HepG2 (cell line): ENCODE results near the gene ID3. TPM values are rescaled to one million over a fixed set of nuclear protein-coding genes. Genes with fewer than 3 reads are reported as not detected.
A peak's percentile ranks its signal among the peaks of the same experiment; 100 is the strongest.

Experiments used
- AGO2 ChIP-seq: fragments of 200-400 bp; formaldehyde crosslinking; optimal IDR thresholded peaks from 2 replicates; pipeline ENCODE3; 2017; ENCODE audit warnings: mild to moderate bottlenecking, low read depth, low read length, moderate library complexity
- ARNTL ChIP-seq: sonication (generic); formaldehyde crosslinking; IDR thresholded peaks from 2 replicates; pipeline ENCODE4 v1.4.0; 2020; ENCODE audit warnings: mild to moderate bottlenecking, missing genetic modification reagents
- CEBPG ChIP-seq: IDR thresholded peaks from 2 replicates; pipeline ENCODE4 v1.6.1; 2016
- FOXM1 ChIP-seq: sonication (generic); formaldehyde crosslinking; IDR thresholded peaks from 2 replicates; pipeline ENCODE4 v1.5.0; 2020; ENCODE audit warnings: missing genetic modification reagents
- HMG20A ChIP-seq: IDR thresholded peaks from 2 replicates; pipeline ENCODE4 v1.6.1; 2016; ENCODE audit warnings: borderline replicate concordance
- HNRNPLL ChIP-seq: fragments of 200-400 bp; formaldehyde crosslinking; IDR thresholded peaks from 2 replicates; pipeline ENCODE4 v1.6.1; 2017; ENCODE audit warnings: mild to moderate bottlenecking, low read depth, low read length; ENCODE audit not compliant: poor library complexity, severe bottlenecking
- KDM1A ChIP-seq: IDR thresholded peaks from 2 replicates; pipeline ENCODE4 v1.6.1; 2016; ENCODE audit warnings: missing compliant biosample characterization
- KLF11 ChIP-seq: IDR thresholded peaks from 2 replicates; pipeline ENCODE4 v1.6.1; 2016; ENCODE audit warnings: missing compliant biosample characterization
- LCORL ChIP-seq, 2 experiments: fragments of 450-650 bp in 1 of 2; sonication (generic) in 1 of 2; formaldehyde crosslinking in 1 of 2; IDR thresholded peaks; 2 replicates each; pipeline versions ENCODE4 v1.5.0 to v1.6.1; 2017 to 2020; ENCODE audit warnings: antibody characterized with exemption in 1 of 2, missing genetic modification reagents in 1 of 2
- MXD4 ChIP-seq: IDR thresholded peaks from 2 replicates; pipeline ENCODE4 v1.6.1; 2016; ENCODE audit warnings: mild to moderate bottlenecking, missing biosample characterization, missing genetic modification reagents
- NKX3-1 ChIP-seq: sonication (generic); formaldehyde crosslinking; IDR thresholded peaks from 2 replicates; pipeline ENCODE4 v1.5.0; 2020; ENCODE audit warnings: missing genetic modification reagents
- NPAS2 ChIP-seq: sonication (generic); formaldehyde crosslinking; IDR thresholded peaks from 2 replicates; pipeline ENCODE4 v1.8.0; 2022; ENCODE audit warnings: mild to moderate bottlenecking, missing genetic modification reagents, borderline replicate concordance
- SOX6 ChIP-seq, 2 experiments: fragments of 450-650 bp in 1 of 2; sonication (generic) in 1 of 2; formaldehyde crosslinking in 1 of 2; IDR thresholded peaks; 2 replicates each; pipeline versions ENCODE4 v1.4.0 to v1.6.1; 2017 to 2020; ENCODE audit warnings: antibody characterized with exemption in 1 of 2, mild to moderate bottlenecking in 1 of 2, missing genetic modification reagents in 1 of 2
- ZC3H4 ChIP-seq: sonication (generic); formaldehyde crosslinking; IDR thresholded peaks from 2 replicates; pipeline ENCODE4 v1.4.0; 2020; ENCODE audit warnings: missing genetic modification reagents, borderline replicate concordance
- ZNF253 ChIP-seq: sonication (generic); formaldehyde crosslinking; IDR thresholded peaks from 2 replicates; pipeline ENCODE4 v1.8.0; 2022; ENCODE audit warnings: mild to moderate bottlenecking, missing genetic modification reagents, borderline replicate concordance
- ZNF34 ChIP-seq: sonication (generic); formaldehyde crosslinking; IDR thresholded peaks from 2 replicates; pipeline ENCODE4 v1.4.0; 2020; ENCODE audit warnings: mild to moderate bottlenecking, missing genetic modification reagents, borderline replicate concordance
- ZNF460 ChIP-seq: sonication (generic); formaldehyde crosslinking; IDR thresholded peaks from 2 replicates; pipeline ENCODE4 v1.5.1; 2020; ENCODE audit warnings: missing genetic modification reagents, mild to moderate bottlenecking, borderline replicate concordance
- ZNF569 ChIP-seq: sonication (generic); formaldehyde crosslinking; IDR thresholded peaks from 2 replicates; pipeline ENCODE4 v1.5.0; 2020; ENCODE audit warnings: mild to moderate bottlenecking, missing genetic modification reagents, moderate library complexity, borderline replicate concordance
- polyA plus RNA-seq, 8 experiments: library from polyadenylated mRNA; depleted of rRNA in 3 of 8; stranded (reverse) in 7 of 8; unstranded in 1 of 8; fragments of >200 nt; fragmentation: Illumina TruSeq in 4 of 8; extraction: Trizol in 4 of 8; gene quantifications; 2 replicates each; pipeline versions ENCODE4 v1.2.1 to v1.2.3, GENCODE V29; 2011 to 2016; ENCODE audit warnings: low read depth in 4 of 8, missing spikeins in 1 of 8, mixed read lengths in 1 of 8; ENCODE audit not compliant: insufficient read depth in 1 of 8
- total RNA-seq, 5 experiments: library from RNA; depleted of rRNA; stranded (reverse); fragments of >200 nt; fragmentation: Illumina TruSeq; extraction: Trizol; gene quantifications; 2 replicates each; pipeline ENCODE4 v1.2.3, GENCODE V29; 2016; ENCODE audit warnings: low read depth in 1 of 5
- TF ChIP-seq, protein P1 (sequence below): sonication (generic); formaldehyde crosslinking; IDR thresholded peaks from 2 replicates; pipeline ENCODE4 v1.5.0; 2020; ENCODE audit warnings: mild to moderate bottlenecking, missing genetic modification reagents
- TF ChIP-seq, protein P2 (sequence below): IDR thresholded peaks from 2 replicates; pipeline ENCODE4 v1.6.1; 2016; ENCODE audit warnings: missing genetic modification reagents, missing compliant biosample characterization
- TF ChIP-seq, protein P3 (sequence below): sonication (generic); formaldehyde crosslinking; IDR thresholded peaks from 2 replicates; pipeline ENCODE4 v1.4.0; 2020; ENCODE audit warnings: mild to moderate bottlenecking, missing genetic modification reagents
- TF ChIP-seq, protein P4 (sequence below): sonication (generic); formaldehyde crosslinking; IDR thresholded peaks from 2 replicates; pipeline ENCODE4 v1.5.1; 2020; ENCODE audit warnings: mild to moderate bottlenecking, missing genetic modification reagents, moderate library complexity
- TF ChIP-seq, protein P5 (sequence below): IDR thresholded peaks from 2 replicates; pipeline ENCODE4 v1.6.1; 2016

The ID3 gene
- total and polyA plus RNA-seq, 2 of the 13 experiments (the other 11 are each of a cell fraction or from before 2014, with no cell fraction given): 64.8 to 115 TPM

DNA sequence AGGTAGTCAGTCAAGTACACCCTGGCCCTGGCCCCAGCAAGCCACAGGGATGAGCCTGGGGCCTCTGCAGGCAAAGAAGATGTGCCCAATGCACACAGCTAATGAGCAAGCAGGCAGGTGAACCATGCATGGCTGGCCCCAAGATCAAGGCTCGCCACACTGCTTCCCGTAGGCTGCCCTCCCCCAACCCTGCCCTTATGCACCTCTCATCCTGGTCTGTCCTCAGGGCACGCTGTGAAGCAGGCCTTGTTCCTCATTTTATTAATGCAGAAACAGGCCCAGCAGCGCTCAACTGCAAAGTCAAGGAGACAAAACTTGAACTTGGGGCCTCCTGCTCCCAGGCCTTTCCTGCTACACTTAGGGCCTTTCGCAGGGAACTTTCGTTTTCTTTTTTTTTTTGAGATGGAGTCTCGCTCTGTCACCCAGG is 35.6 kb upstream of the ID3 start (continued):
- TF ChIP-seq, protein P1, sequence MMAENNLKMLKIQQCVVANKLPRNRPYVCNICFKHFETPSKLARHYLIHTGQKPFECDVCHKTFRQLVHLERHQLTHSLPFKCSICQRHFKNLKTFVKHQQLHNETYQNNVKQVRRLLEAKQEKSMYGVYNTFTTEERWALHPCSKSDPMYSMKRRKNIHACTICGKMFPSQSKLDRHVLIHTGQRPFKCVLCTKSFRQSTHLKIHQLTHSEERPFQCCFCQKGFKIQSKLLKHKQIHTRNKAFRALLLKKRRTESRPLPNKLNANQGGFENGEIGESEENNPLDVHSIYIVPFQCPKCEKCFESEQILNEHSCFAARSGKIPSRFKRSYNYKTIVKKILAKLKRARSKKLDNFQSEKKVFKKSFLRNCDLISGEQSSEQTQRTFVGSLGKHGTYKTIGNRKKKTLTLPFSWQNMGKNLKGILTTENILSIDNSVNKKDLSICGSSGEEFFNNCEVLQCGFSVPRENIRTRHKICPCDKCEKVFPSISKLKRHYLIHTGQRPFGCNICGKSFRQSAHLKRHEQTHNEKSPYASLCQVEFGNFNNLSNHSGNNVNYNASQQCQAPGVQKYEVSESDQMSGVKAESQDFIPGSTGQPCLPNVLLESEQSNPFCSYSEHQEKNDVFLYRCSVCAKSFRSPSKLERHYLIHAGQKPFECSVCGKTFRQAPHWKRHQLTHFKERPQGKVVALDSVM: no peak
- TF ChIP-seq ZNF569 (CRISPR knock-in tag) (no peak), HMG20A (CRISPR knock-in tag) (no peak), AGO2 (no peak), NKX3-1 (CRISPR knock-in tag) (no peak), NPAS2 (CRISPR knock-in tag) (no peak), ARNTL (CRISPR knock-in tag) (no peak), ZNF34 (no peak), HNRNPLL (no peak), ZNF460 (CRISPR knock-in tag) (no peak), FOXM1 (CRISPR knock-in tag) (no peak), KDM1A (CRISPR knock-in tag) (no peak), ZC3H4 (CRISPR knock-in tag) (no peak), CEBPG (no peak), KLF11 (CRISPR knock-in tag) (no peak), SOX6 (IDR thresholded peaks at IDR 0.05) (no peak), SOX6 (CRISPR knock-in tag; IDR thresholded peaks at IDR 0.05) (no peak), ZNF253 (CRISPR knock-in tag) (no peak), LCORL (IDR thresholded peaks at IDR 0.05) (no peak), LCORL (CRISPR knock-in tag; IDR thresholded peaks at IDR 0.05) (no peak), MXD4 (CRISPR knock-in tag) (no peak)
- TF ChIP-seq, protein P2, sequence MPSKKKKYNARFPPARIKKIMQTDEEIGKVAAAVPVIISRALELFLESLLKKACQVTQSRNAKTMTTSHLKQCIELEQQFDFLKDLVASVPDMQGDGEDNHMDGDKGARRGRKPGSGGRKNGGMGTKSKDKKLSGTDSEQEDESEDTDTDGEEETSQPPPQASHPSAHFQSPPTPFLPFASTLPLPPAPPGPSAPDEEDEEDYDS: peak; percentile 20; the same call in 1 of the 2 replicates
- TF ChIP-seq, protein P3, sequence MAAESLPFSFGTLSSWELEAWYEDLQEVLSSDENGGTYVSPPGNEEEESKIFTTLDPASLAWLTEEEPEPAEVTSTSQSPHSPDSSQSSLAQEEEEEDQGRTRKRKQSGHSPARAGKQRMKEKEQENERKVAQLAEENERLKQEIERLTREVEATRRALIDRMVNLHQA (CRISPR knock-in tag): no peak
- TF ChIP-seq, protein P4, sequence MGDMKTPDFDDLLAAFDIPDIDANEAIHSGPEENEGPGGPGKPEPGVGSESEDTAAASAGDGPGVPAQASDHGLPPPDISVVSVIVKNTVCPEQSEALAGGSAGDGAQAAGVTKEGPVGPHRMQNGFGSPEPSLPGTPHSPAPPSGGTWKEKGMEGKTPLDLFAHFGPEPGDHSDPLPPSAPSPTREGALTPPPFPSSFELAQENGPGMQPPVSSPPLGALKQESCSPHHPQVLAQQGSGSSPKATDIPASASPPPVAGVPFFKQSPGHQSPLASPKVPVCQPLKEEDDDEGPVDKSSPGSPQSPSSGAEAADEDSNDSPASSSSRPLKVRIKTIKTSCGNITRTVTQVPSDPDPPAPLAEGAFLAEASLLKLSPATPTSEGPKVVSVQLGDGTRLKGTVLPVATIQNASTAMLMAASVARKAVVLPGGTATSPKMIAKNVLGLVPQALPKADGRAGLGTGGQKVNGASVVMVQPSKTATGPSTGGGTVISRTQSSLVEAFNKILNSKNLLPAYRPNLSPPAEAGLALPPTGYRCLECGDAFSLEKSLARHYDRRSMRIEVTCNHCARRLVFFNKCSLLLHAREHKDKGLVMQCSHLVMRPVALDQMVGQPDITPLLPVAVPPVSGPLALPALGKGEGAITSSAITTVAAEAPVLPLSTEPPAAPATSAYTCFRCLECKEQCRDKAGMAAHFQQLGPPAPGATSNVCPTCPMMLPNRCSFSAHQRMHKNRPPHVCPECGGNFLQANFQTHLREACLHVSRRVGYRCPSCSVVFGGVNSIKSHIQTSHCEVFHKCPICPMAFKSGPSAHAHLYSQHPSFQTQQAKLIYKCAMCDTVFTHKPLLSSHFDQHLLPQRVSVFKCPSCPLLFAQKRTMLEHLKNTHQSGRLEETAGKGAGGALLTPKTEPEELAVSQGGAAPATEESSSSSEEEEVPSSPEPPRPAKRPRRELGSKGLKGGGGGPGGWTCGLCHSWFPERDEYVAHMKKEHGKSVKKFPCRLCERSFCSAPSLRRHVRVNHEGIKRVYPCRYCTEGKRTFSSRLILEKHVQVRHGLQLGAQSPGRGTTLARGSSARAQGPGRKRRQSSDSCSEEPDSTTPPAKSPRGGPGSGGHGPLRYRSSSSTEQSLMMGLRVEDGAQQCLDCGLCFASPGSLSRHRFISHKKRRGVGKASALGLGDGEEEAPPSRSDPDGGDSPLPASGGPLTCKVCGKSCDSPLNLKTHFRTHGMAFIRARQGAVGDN (CRISPR knock-in tag): peak; percentile 84
- TF ChIP-seq, protein P5, sequence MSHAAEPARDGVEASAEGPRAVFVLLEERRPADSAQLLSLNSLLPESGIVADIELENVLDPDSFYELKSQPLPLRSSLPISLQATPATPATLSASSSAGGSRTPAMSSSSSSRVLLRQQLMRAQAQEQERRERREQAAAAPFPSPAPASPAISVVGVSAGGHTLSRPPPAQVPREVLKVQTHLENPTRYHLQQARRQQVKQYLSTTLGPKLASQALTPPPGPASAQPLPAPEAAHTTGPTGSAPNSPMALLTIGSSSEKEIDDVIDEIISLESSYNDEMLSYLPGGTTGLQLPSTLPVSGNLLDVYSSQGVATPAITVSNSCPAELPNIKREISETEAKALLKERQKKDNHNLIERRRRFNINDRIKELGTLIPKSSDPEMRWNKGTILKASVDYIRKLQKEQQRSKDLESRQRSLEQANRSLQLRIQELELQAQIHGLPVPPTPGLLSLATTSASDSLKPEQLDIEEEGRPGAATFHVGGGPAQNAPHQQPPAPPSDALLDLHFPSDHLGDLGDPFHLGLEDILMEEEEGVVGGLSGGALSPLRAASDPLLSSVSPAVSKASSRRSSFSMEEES (CRISPR knock-in tag): no peak
